ENCODE data around the gene OXLD1. TPM values are rescaled to one million over a fixed set of nuclear protein-coding genes. Genes with fewer than 3 reads are reported as not detected.

OXLD1 gene
- total and polyA plus RNA-seq, 4 donors, result 11.2 to 26.4 (median 19.0) TPM

- TF ChIP-seq YY1 (IDR thresholded peaks at IDR 0.05), result no peak
- TF ChIP-seq RAD21 (IDR thresholded peaks at IDR 0.05), result no peak
- TF ChIP-seq HNF4A (conservative IDR thresholded peaks at IDR 0.05), result no peak
- TF ChIP-seq ZBTB33 (IDR thresholded peaks at IDR 0.05), result no peak
- TF ChIP-seq EGR1 (IDR thresholded peaks at IDR 0.05; ENCODE audit: low read depth in 2 of 2), result no peak
- no peak for TF ChIP-seq REST (IDR thresholded peaks at IDR 0.05)
- TF ChIP-seq MAX (IDR thresholded peaks at IDR 0.05), result no peak
- TF ChIP-seq ATF3 (IDR thresholded peaks at IDR 0.05), result no peak
- no peak for TF ChIP-seq NR2F2 (IDR thresholded peaks at IDR 0.05)
- TF ChIP-seq FOXA1 (IDR thresholded peaks at IDR 0.05), result no peak
- TF ChIP-seq SP1 (IDR thresholded peaks at IDR 0.05), result no peak
- TF ChIP-seq HNF4G (IDR thresholded peaks at IDR 0.05), result no peak
- no peaks in the 10 kb centered on the region for H3K9me3 ChIP-seq (ENCODE audit: control insufficient read depth in 4 of 4, low read length in 3 of 4)
- no peak overlapping the region for H3K27ac ChIP-seq (ENCODE audit: low read depth in 1 of 2, low read length in 2 of 2)
- H3K9ac ChIP-seq (ENCODE audit: low read depth in 1 of 2, low read length in 2 of 2), result no peak overlapping the region
- DNase-seq (ENCODE audit: low spot score), result no peak
- H3K36me3 ChIP-seq (ENCODE audit: control insufficient read depth in 4 of 4, insufficient read depth in 3 of 4, low read depth in 1 of 4, low read length in 3 of 4), result peaks cover 0 to 5% (median 4%) of the 10 kb centered on the region in 4 donors
- no peak overlapping the region for H3K4me3 ChIP-seq (ENCODE audit: low read depth in 1 of 3, low read length in 3 of 3)
- H3K27me3 ChIP-seq (ENCODE audit: control insufficient read depth in 4 of 4, insufficient read depth in 4 of 4, low read length in 3 of 4), result no peaks in the 10 kb centered on the region
- H3K4me1 ChIP-seq (ENCODE audit: control insufficient read depth in 4 of 4, insufficient read depth in 4 of 4, low read length in 3 of 4), result peaks cover 16 to 57% (median 43%) of the 10 kb centered on the region in 4 donors
- WGBS, result 70% methylated on average over 17 of the region's 17 CpGs
These were observed 15.3 kb upstream of the OXLD1 start for GRCh38 chr17:81681672-81682071.

- Histone ChIP-seq H3K4me1 (ENCODE audit: control insufficient read depth in 4 of 4, insufficient read depth in 4 of 4, low read length in 3 of 4) (peaks cover 13 to 50% (median 37%) of the 10 kb centered on the region in 4 donors), H3K4me3 (ENCODE audit: low read depth in 1 of 3, low read length in 3 of 3) (no peak overlapping the region), H3K27me3 (ENCODE audit: control insufficient read depth in 4 of 4, insufficient read depth in 4 of 4, low read length in 3 of 4) (no peaks in the 10 kb centered on the region), H3K9ac (ENCODE audit: low read depth in 1 of 2, low read length in 2 of 2) (no peak overlapping the region), H3K27ac (ENCODE audit: low read depth in 1 of 2, low read length in 2 of 2) (peak overlapping the region; percentile 32 to 54), H3K9me3 (ENCODE audit: control insufficient read depth in 4 of 4, low read length in 3 of 4) (no peaks in the 10 kb centered on the region), H3K36me3 (ENCODE audit: control insufficient read depth in 4 of 4, insufficient read depth in 3 of 4, low read depth in 1 of 4, low read length in 3 of 4) (no peaks in the 10 kb centered on the region)
- WGBS, result 42% methylated on average over 11 of the region's 11 CpGs
- no peak for DNase-seq (ENCODE audit: low spot score)
- no peak for TF ChIP-seq REST (IDR thresholded peaks at IDR 0.05)
- no peak for TF ChIP-seq FOXA2 (IDR thresholded peaks at IDR 0.05)
- peak; percentile 50 to 59 for TF ChIP-seq RXRA (IDR thresholded peaks at IDR 0.05)
- TF ChIP-seq CTCF (IDR thresholded peaks at IDR 0.05; ENCODE audit: low read depth, low read length, missing input control), result no peak
- no peak for TF ChIP-seq EGR1 (IDR thresholded peaks at IDR 0.05; ENCODE audit: low read depth in 2 of 2)
- TF ChIP-seq ZBTB33 (IDR thresholded peaks at IDR 0.05), result no peak
- no peak for TF ChIP-seq NR2F2 (IDR thresholded peaks at IDR 0.05)
- TF ChIP-seq GABPA (IDR thresholded peaks at IDR 0.05 in 1 of 2, conservative IDR thresholded peaks at IDR 0.05 in 1 of 2), result peak in 1 of 2 donors; percentile 69
- TF ChIP-seq ATF3 (IDR thresholded peaks at IDR 0.05), result no peak
- TF ChIP-seq HNF4A (conservative IDR thresholded peaks at IDR 0.05), result peak; percentile 86 to 90
- no peak for TF ChIP-seq JUND (IDR thresholded peaks at IDR 0.05)
- no peak for TF ChIP-seq MAX (IDR thresholded peaks at IDR 0.05)
- peak; percentile 72 for TF ChIP-seq SP1 (IDR thresholded peaks at IDR 0.05)
- TF ChIP-seq RAD21 (IDR thresholded peaks at IDR 0.05), result no peak
These were observed 13.7 kb upstream of the OXLD1 start for GRCh38 chr17:81680150-81680549.
